GM21447 (cell line): ENCODE results near the gene CCDC74B.
"Not testable (repeated sequence)": the region's sequence is repeated elsewhere in the genome, so short reads cannot be mapped to it uniquely, and the experiment has no call there.

Source experiments
- ATAC-seq: cut with Tn5 transposase; IDR thresholded peaks from one replicate; pipeline ENCODE4 v1.9.1; 2021; ENCODE audit not compliant: unreplicated experiment

The CCDC74B gene

GRCh38 chr2:130102597-130103363, 42.1 kb downstream of the CCDC74B start:
- ATAC-seq = not testable (repeated sequence)
